Endothelial cell of umbilical vein (primary cell): Measurements from ENCODE around the gene BACH2. TPM values are rescaled to one million over a fixed set of nuclear protein-coding genes. Genes with fewer than 3 reads are reported as not detected.

ENCODE experiments used
- BruUV-seq: library from RNA; stranded (reverse); fragments of 400-500 nt; replicated peaks from 2 replicates; lab custom pipeline; 2021; lab: Mats Ljungman, UMichigan
- CTCF ChIA-PET: fragments of 300-600, 350-600 bp; sonication (Branson Sonifier 250); formaldehyde crosslinking; loops from one replicate; lab custom pipeline; 2021; ENCODE audit warnings: antibody characterized with exemption, inconsistent platforms; lab: Charles Lee
- POLR2A ChIA-PET: fragments of 300-600, 350-600 bp; sonication (Branson Sonifier 250); formaldehyde crosslinking; loops from one replicate; lab custom pipeline; 2021; ENCODE audit warnings: antibody characterized with exemption, inconsistent platforms; lab: Charles Lee
- DNase-seq: peaks from one replicate; pipeline ENCODE4 v3.0.0-alpha.2; 2011; ENCODE audit warnings: low read depth, low spot score
- FAIRE-seq: peaks from 2 replicates; lab custom pipeline; 2011; peaks lifted over from hg19 to GRCh38; lab: Jason Lieb, UNC
- H2AFZ ChIP-seq: 2 replicates; pipeline ENCODE4 v1.6.0; 2012; ENCODE audit warnings: low read depth, low read length, control low read depth, inconsistent platforms
- H3K27ac ChIP-seq: 2 replicates; pipeline ENCODE4 v1.5.1; 2011; ENCODE audit warnings: low read depth, mild to moderate bottlenecking, control low read depth, low read length, moderate library complexity; ENCODE audit not compliant: insufficient read depth
- H3K27me3 ChIP-seq, 2 experiments: 2 replicates each; pipeline versions ENCODE4 v1.6.0 to v1.6.1; 2011; ENCODE audit warnings: low read length in 2 of 2, mixed read lengths in 1 of 2; ENCODE audit not compliant: control insufficient read depth in 2 of 2, insufficient read depth in 2 of 2
- H3K36me3 ChIP-seq, 2 experiments: 2 replicates in 1 of 2; 3 replicates in 1 of 2; pipeline ENCODE4 v1.5.1; 2011; ENCODE audit warnings: low read length in 2 of 2, mild to moderate bottlenecking in 1 of 2, moderate library complexity in 1 of 2; ENCODE audit not compliant: control insufficient read depth in 2 of 2, insufficient read depth in 2 of 2; ENCODE audit errors: extremely low read depth in 1 of 2
- H3K4me1 ChIP-seq: 3 replicates; pipeline ENCODE4 v1.5.1; 2011; ENCODE audit warnings: mild to moderate bottlenecking, low read length; ENCODE audit not compliant: control insufficient read depth, insufficient read depth; ENCODE audit errors: extremely low read depth
- H3K4me2 ChIP-seq: 2 replicates; pipeline ENCODE4 v1.6.1; 2011; ENCODE audit warnings: low read length, control low read depth, mixed read lengths; ENCODE audit not compliant: insufficient read depth
- H3K4me3 ChIP-seq, 3 experiments: fragments of 200-600 bp in 1 of 3; sonication (generic), shearing (Covaris generic) in 1 of 3; replicated peaks in 1 of 3; 2 replicates each; pipeline ENCODE4 v1.5.1; 2011 to 2016; ENCODE audit warnings: control low read depth in 3 of 3, low read length in 3 of 3, mild to moderate bottlenecking in 2 of 3, inconsistent platforms in 1 of 3, low read depth in 1 of 3, moderate library complexity in 1 of 3; ENCODE audit not compliant: insufficient read depth in 1 of 3
- H3K79me2 ChIP-seq: 2 replicates; pipeline ENCODE4 v1.6.0; 2012; ENCODE audit warnings: low read length, inconsistent platforms; ENCODE audit not compliant: control insufficient read depth, insufficient read depth
- H3K9ac ChIP-seq: replicated peaks from 2 replicates; pipeline ENCODE3; 2011; ENCODE audit warnings: low read length, control low read depth; ENCODE audit not compliant: insufficient read depth; ENCODE audit errors: extremely low read depth
- H3K9me1 ChIP-seq: replicated peaks from 3 replicates; pipeline ENCODE4 v1.6.0; 2011; ENCODE audit warnings: mild to moderate bottlenecking, low read length; ENCODE audit not compliant: control insufficient read depth, insufficient read depth; ENCODE audit errors: extremely low read depth
- H3K9me3 ChIP-seq: replicated peaks from 2 replicates; pipeline ENCODE4 v1.5.1; 2012; ENCODE audit warnings: low read length, inconsistent platforms; ENCODE audit not compliant: control insufficient read depth, insufficient read depth
- H4K20me1 ChIP-seq: replicated peaks from 2 replicates; pipeline ENCODE3; 2011; ENCODE audit warnings: mild to moderate bottlenecking, low read length; ENCODE audit not compliant: control insufficient read depth, insufficient read depth; ENCODE audit errors: extremely low read depth
- CTCF ChIP-seq, 2 donors: IDR thresholded peaks; 1 replicate in 1 of 2; 2 replicates in 1 of 2; pipeline ENCODE4 v1.5.1; 2011; ENCODE audit warnings: low read length in 2 of 2, mild to moderate bottlenecking in 2 of 2, moderate library complexity in 2 of 2, control low read depth in 1 of 2, inconsistent platforms in 1 of 2, low read depth in 1 of 2; ENCODE audit not compliant: insufficient read depth in 1 of 2; ENCODE audit errors: extremely low read depth in 1 of 2
- EZH2 ChIP-seq: IDR thresholded peaks from 2 replicates; pipeline ENCODE4 v1.6.1; 2012; ENCODE audit warnings: borderline replicate concordance, low read depth, mild to moderate bottlenecking, moderate library complexity, low read length, inconsistent platforms; ENCODE audit not compliant: severe bottlenecking
- FOS ChIP-seq: IDR thresholded peaks from 2 replicates; pipeline ENCODE4 v1.6.1; 2011; ENCODE audit warnings: mild to moderate bottlenecking, low read length, moderate library complexity, borderline replicate concordance; ENCODE audit not compliant: insufficient read depth
- GATA2 ChIP-seq: IDR thresholded peaks from 2 replicates; pipeline ENCODE4 v1.7.0; 2011; ENCODE audit warnings: low read depth, mild to moderate bottlenecking, moderate library complexity, mixed read lengths, low read length; ENCODE audit not compliant: insufficient read length, insufficient read depth
- MYC ChIP-seq: IDR thresholded peaks from one replicate; pipeline ENCODE4 v1.6.1; 2011; ENCODE audit warnings: mild to moderate bottlenecking, low read depth, low read length
- POLR2AphosphoS5 ChIP-seq: IDR thresholded peaks from 2 replicates; pipeline ENCODE4 v1.6.1; 2012; ENCODE audit warnings: low read depth, mild to moderate bottlenecking, control low read depth, low read length, moderate library complexity; ENCODE audit not compliant: insufficient read depth
- dilution Hi-C: fragments of 300-500 bp; cut with MboI; formaldehyde crosslinking; loops from one replicate; pipeline ENCODE4 v1.15.0; 2019; ENCODE audit warnings: low sequenced_read_pairs; ENCODE audit not compliant: extremely low pct_ligation_motif_present
- intact Hi-C: fragments of 100-400 bp; cut with micrococcal nuclease; formaldehyde crosslinking; loops from one replicate; pipeline ENCODE4 v1.10.0; 2022
- polyA plus RNA-seq, 4 experiments: library from polyadenylated mRNA; depleted of rRNA in 3 of 4; stranded (reverse) in 3 of 4; unstranded in 1 of 4; fragments of >200 nt; gene quantifications; 2 replicates each; pipeline versions ENCODE4 v1.2.1 to v1.2.3, GENCODE V29; 2011 to 2012; ENCODE audit warnings: missing spikeins in 1 of 4
- total RNA-seq: library from RNA; stranded (reverse); gene quantifications from 2 replicates; pipeline ENCODE4 v1.2.3, GENCODE V29; 2021

BACH2 gene
- total and polyA plus RNA-seq, 2 donors (not counting 3 experiments of a cell fraction or from before 2014, with no cell fraction given) = 1.7 to 5.6 TPM

- H3K9ac ChIP-seq = no peak overlapping the region
- dilution Hi-C loops = no loop called here
- no peak overlapping the region for H3K4me2 ChIP-seq
- no peaks in the 10 kb centered on the region for H4K20me1 ChIP-seq
- peaks cover 0 to 2% of the 10 kb centered on the region in 2 experiments for H3K27me3 ChIP-seq
- H2AFZ ChIP-seq = no peak overlapping the region
- intact Hi-C loops = no loop called here
- no peaks in the 10 kb centered on the region for H3K4me1 ChIP-seq
- no peak overlapping the region for H3K4me3 ChIP-seq
- FAIRE-seq (no peak), DNase-seq (no peak)
- no peaks in the 10 kb centered on the region for H3K36me3 ChIP-seq
- H3K9me3 ChIP-seq = no peaks in the 10 kb centered on the region
- no peak overlapping the region for H3K27ac ChIP-seq
- POLR2A ChIA-PET = interaction anchor here (0.6 kb wide), 1 partner anchor 116 kb away, joined by 4 read pairs; no protein-coding TSS in a partner anchor
- BruUV-seq = no TSS peak
- H3K79me2 ChIP-seq = no peaks in the 10 kb centered on the region
- no peaks in the 10 kb centered on the region for H3K9me1 ChIP-seq
- no peak for TF ChIP-seq MYC
- TF ChIP-seq EZH2 = no peak
- no peak for TF ChIP-seq GATA2
- TF ChIP-seq CTCF (IDR thresholded peaks at IDR 0.05; ENCODE audit: extremely low read depth in 1 of 2, insufficient read depth in 1 of 2, low read depth in 1 of 2, low read length in 2 of 2) = no peak
- TF ChIP-seq POLR2AphosphoS5 = no peak
- TF ChIP-seq FOS = no peak
- CTCF ChIA-PET = interaction anchor here (1.6 kb wide), 1 partner anchor 12 kb away, joined by 3 read pairs; no protein-coding TSS in a partner anchor
Observed at GRCh38 chr6:90277302-90278011, 19.2 kb downstream of the BACH2 start.
